ENCODE measurements around the gene IRF2. TPM values are rescaled to one million over a fixed set of nuclear protein-coding genes. Genes with fewer than 3 reads are reported as not detected.
A peak's percentile ranks its signal among the peaks of the same experiment; 100 is the strongest.

Gene IRF2
- total RNA-seq, 2 donors from 2014 or later, result 17.3 to 24.6 TPM

GRCh38 chr4:184455299-184455698 lies 19.1 kb downstream of the IRF2 start:
- DNase-seq, result no peak
- Histone ChIP-seq H3K4me1 (ENCODE audit: control insufficient read depth, insufficient read depth, low read length) (peaks cover 11% of the 10 kb centered on the region), H3K27ac (ENCODE audit: low read depth, low read length) (no peak overlapping the region), H3K36me3 (ENCODE audit: control insufficient read depth, insufficient read depth, low read length) (no peaks in the 10 kb centered on the region), H3K4me3 (ENCODE audit: low read length) (no peak overlapping the region), H3K9me3 (ENCODE audit: control insufficient read depth, low read length) (no peaks in the 10 kb centered on the region), H3K9ac (ENCODE audit: extremely low read depth, low read length, poor library complexity, severe bottlenecking) (no peak overlapping the region), H3K27me3 (ENCODE audit: control insufficient read depth, insufficient read depth, low read length, poor library complexity, severe bottlenecking) (no peaks in the 10 kb centered on the region)
- no peak overlapping the region for H3K4me3 Mint-ChIP-seq
- no peaks in the 10 kb centered on the region for H3K9me3 Mint-ChIP-seq
- no peak overlapping the region for H3K27ac Mint-ChIP-seq
- WGBS, 2 experiments (ENCODE audit: insufficient coverage in 1 of 2, insufficient read length in 1 of 2), result 94% methylated on average over 2 to 7 of the region's 7 CpGs
- H3K27me3 Mint-ChIP-seq (ENCODE audit: insufficient read depth), result no peaks in the 10 kb centered on the region
- H3K4me1 Mint-ChIP-seq, result peaks cover 26% of the 10 kb centered on the region
- H3K36me3 Mint-ChIP-seq (ENCODE audit: low read depth), result peaks cover 10% of the 10 kb centered on the region
- TF ChIP-seq, protein P1, sequence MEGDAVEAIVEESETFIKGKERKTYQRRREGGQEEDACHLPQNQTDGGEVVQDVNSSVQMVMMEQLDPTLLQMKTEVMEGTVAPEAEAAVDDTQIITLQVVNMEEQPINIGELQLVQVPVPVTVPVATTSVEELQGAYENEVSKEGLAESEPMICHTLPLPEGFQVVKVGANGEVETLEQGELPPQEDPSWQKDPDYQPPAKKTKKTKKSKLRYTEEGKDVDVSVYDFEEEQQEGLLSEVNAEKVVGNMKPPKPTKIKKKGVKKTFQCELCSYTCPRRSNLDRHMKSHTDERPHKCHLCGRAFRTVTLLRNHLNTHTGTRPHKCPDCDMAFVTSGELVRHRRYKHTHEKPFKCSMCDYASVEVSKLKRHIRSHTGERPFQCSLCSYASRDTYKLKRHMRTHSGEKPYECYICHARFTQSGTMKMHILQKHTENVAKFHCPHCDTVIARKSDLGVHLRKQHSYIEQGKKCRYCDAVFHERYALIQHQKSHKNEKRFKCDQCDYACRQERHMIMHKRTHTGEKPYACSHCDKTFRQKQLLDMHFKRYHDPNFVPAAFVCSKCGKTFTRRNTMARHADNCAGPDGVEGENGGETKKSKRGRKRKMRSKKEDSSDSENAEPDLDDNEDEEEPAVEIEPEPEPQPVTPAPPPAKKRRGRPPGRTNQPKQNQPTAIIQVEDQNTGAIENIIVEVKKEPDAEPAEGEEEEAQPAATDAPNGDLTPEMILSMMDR (conservative IDR thresholded peaks at IDR 0.05), result no peak

DNA sequence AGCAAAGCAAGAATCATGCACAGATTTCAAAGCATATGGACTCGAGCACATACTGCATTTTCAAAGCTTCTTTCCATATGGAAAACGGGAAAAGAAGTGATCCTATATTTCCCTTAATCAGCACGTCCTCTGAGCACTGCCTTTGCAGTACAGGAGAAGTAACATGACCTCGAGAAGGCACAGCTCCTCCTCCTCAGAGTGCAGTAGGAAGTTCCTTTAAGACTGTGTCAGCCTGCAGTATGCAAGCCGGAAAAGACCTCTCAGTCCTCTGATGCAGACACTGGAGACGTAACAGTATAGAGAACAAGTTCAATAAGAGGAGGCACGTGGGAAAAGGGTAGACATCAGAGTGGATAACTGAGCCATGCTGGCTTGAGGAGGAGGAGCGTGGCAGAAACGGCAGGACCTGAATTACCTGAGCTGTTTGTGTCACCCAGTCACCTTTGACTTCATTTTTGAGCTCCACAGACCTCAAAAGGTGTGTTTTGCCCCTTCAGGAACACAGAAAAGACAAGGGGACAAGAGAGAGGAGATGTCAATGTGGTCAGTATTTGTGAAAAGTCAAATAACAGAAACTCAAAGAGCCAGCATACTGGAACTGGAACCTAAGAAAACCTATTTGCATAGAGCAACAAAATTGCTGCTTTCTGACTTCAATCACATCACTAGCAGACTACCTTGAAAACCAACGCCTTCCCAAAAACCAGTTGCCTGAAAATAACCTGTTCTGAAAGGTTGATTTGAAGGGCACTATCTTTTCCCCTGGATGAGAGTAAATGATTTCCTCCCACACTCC lies 20.8 kb downstream of the IRF2 start:
- Mint-ChIP-seq H3K4me3 (no peak overlapping the region), H3K27ac (peak overlapping the region; percentile 50), H3K4me1 (peaks cover 38% of the 10 kb centered on the region), H3K9me3 (no peaks in the 10 kb centered on the region), H3K27me3 (ENCODE audit: insufficient read depth) (no peaks in the 10 kb centered on the region), H3K36me3 (ENCODE audit: low read depth) (peaks cover 10% of the 10 kb centered on the region)
- WGBS, 2 experiments (ENCODE audit: insufficient coverage in 1 of 2, insufficient read length in 1 of 2), result 35 to 38% methylated on average over 10 of the region's 10 CpGs
- H3K36me3 ChIP-seq (ENCODE audit: control insufficient read depth, insufficient read depth, low read length), result no peaks in the 10 kb centered on the region
- no peaks in the 10 kb centered on the region for H3K27me3 ChIP-seq (ENCODE audit: control insufficient read depth, insufficient read depth, low read length, poor library complexity, severe bottlenecking)
- DNase-seq, result peak; percentile 60
- no peak overlapping the region for H3K4me3 ChIP-seq (ENCODE audit: low read length)
- no peak overlapping the region for H3K27ac ChIP-seq (ENCODE audit: low read depth, low read length)
- H3K9me3 ChIP-seq (ENCODE audit: control insufficient read depth, low read length), result no peaks in the 10 kb centered on the region
- no peak overlapping the region for H3K9ac ChIP-seq (ENCODE audit: extremely low read depth, low read length, poor library complexity, severe bottlenecking)
- H3K4me1 ChIP-seq (ENCODE audit: control insufficient read depth, insufficient read depth, low read length), result peaks cover 11% of the 10 kb centered on the region
- TF ChIP-seq, protein P1 (conservative IDR thresholded peaks at IDR 0.05), result no peak

GRCh38 chr4:184452740-184453139 lies 21.6 kb downstream of the IRF2 start:
- H3K9ac ChIP-seq (ENCODE audit: extremely low read depth, low read length, poor library complexity, severe bottlenecking), result no peak overlapping the region
- no peak for DNase-seq
- H3K4me3 ChIP-seq (ENCODE audit: low read length), result no peak overlapping the region
- Mint-ChIP-seq H3K27ac (no peak overlapping the region), H3K4me1 (peaks cover 46% of the 10 kb centered on the region), H3K9me3 (no peaks in the 10 kb centered on the region), H3K27me3 (ENCODE audit: insufficient read depth) (no peaks in the 10 kb centered on the region), H3K4me3 (no peak overlapping the region), H3K36me3 (ENCODE audit: low read depth) (peaks cover 10% of the 10 kb centered on the region)
- H3K4me1 ChIP-seq (ENCODE audit: control insufficient read depth, insufficient read depth, low read length), result peaks cover 11% of the 10 kb centered on the region
- H3K36me3 ChIP-seq (ENCODE audit: control insufficient read depth, insufficient read depth, low read length), result no peaks in the 10 kb centered on the region
- TF ChIP-seq, protein P1 (conservative IDR thresholded peaks at IDR 0.05), result no peak
- no peaks in the 10 kb centered on the region for H3K27me3 ChIP-seq (ENCODE audit: control insufficient read depth, insufficient read depth, low read length, poor library complexity, severe bottlenecking)
- H3K27ac ChIP-seq (ENCODE audit: low read depth, low read length), result no peak overlapping the region
- H3K9me3 ChIP-seq (ENCODE audit: control insufficient read depth, low read length), result no peaks in the 10 kb centered on the region

Measured in endodermal cell (in vitro differentiated cells).